Right atrium auricular region (tissue), 2 donors: ENCODE data around the gene KRTAP6-2. TPM values are rescaled to one million over a fixed set of nuclear protein-coding genes. Genes with fewer than 3 reads are reported as not detected.

Source experiments
- DNase-seq: peaks from one replicate; pipeline ENCODE4 v3.0.0-alpha.2; 2019; ENCODE audit warnings: low spot score
- H3K27ac ChIP-seq, 2 donors: fragments of 200-600 bp; sonication (generic); 1 replicate in 1 of 2; 2 replicates in 1 of 2; pipeline ENCODE4 v1.5.1; 2016 to 2019
- H3K27me3 ChIP-seq, 2 donors: fragments of 200-600 bp; sonication (generic); one replicate each; pipeline versions ENCODE4 v1.5.1 to v1.6.0; 2017 to 2019
- H3K36me3 ChIP-seq: fragments of 200-600 bp; sonication (generic); one replicate; pipeline ENCODE4 v1.5.1; 2016
- H3K4me1 ChIP-seq, 2 donors: fragments of 200-600 bp; sonication (generic); one replicate each; pipeline versions ENCODE4 v1.5.1 to v1.6.0; 2017 to 2019
- H3K4me3 ChIP-seq, 2 donors: fragments of 200-600 bp; sonication (generic); 1 replicate in 1 of 2; 2 replicates in 1 of 2; pipeline ENCODE4 v1.5.1; 2017 to 2019; ENCODE audit warnings: mild to moderate bottlenecking in 1 of 2, moderate library complexity in 1 of 2
- H3K9me3 ChIP-seq, 2 donors: fragments of 200-600 bp; sonication (generic); one replicate each; pipeline ENCODE4 v1.5.1; 2019
- total RNA-seq, 2 donors: library from RNA; depleted of rRNA; stranded (reverse); fragments of >200 nt; gene quantifications; one replicate each; pipeline ENCODE4 v1.1.0, GENCODE V29; 2016
- TF ChIP-seq, protein P1 (sequence below), 2 donors: fragments of 200-600 bp; sonication (generic); IDR thresholded peaks; one replicate each; pipeline ENCODE4 v1.5.1; 2019; ENCODE audit warnings: antibody characterized with exemption in 2 of 2

KRTAP6-2 gene
- total RNA-seq, 2 donors from 2014 or later = not detected

DNA sequence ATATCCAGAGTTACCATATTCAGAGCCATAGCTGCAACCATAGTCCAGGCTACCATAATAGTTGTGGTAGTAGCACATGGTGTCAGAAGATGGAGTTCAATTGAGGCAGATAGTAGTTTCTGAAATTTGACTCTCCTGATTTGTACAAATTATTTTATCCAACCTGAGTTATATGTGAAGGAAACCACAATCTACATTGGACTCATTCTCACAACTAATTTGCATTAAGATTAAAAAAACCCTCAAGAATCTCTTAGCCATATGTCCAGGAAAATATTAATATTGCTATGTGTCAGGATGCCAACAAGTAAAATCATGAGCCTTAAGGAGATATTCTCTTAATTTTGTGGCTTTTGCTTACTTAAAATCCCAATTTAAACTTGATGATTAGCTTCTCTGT is 8.4 kb downstream of the KRTAP6-2 start, which contains the start of gene KRTAP22-2:
KRTAP22-2 (minus strand) TSS at position 101 of the 400 bp plus-strand sequence.
- no peak within 1 kb of the TSS for H3K4me3 ChIP-seq
- H3K27me3 ChIP-seq = no peaks in the 10 kb centered on the region
- no peak within 1 kb of the TSS for H3K27ac ChIP-seq
- TF ChIP-seq, protein P1, sequence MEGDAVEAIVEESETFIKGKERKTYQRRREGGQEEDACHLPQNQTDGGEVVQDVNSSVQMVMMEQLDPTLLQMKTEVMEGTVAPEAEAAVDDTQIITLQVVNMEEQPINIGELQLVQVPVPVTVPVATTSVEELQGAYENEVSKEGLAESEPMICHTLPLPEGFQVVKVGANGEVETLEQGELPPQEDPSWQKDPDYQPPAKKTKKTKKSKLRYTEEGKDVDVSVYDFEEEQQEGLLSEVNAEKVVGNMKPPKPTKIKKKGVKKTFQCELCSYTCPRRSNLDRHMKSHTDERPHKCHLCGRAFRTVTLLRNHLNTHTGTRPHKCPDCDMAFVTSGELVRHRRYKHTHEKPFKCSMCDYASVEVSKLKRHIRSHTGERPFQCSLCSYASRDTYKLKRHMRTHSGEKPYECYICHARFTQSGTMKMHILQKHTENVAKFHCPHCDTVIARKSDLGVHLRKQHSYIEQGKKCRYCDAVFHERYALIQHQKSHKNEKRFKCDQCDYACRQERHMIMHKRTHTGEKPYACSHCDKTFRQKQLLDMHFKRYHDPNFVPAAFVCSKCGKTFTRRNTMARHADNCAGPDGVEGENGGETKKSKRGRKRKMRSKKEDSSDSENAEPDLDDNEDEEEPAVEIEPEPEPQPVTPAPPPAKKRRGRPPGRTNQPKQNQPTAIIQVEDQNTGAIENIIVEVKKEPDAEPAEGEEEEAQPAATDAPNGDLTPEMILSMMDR (IDR thresholded peaks at IDR 0.05) = no peak
- H3K9me3 ChIP-seq = no peaks in the 10 kb centered on the region
- no peak for DNase-seq
- no peaks in the 10 kb centered on the region for H3K36me3 ChIP-seq
- H3K4me1 ChIP-seq = no peaks in the 10 kb centered on the region

DNA sequence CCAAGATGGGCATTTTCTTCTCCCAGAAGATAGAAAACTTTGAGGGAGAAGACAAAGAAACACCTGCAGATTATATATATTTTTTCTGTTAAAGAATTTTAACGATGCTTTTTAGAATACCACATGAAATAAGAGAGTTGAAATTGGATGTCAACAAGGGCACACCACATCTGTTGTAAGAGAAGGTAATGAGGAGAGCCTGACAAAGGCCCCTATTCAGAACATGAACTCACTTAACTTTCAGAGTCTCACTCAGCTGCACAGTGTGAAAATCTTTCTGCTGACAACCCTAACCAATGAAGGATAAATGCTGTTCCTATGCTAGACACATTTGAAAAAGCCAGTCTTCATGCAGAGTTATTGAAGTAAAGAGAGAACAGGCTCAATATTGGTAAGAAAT is 15.8 kb downstream of the KRTAP6-2 start:
- H3K4me1 ChIP-seq = no peaks in the 10 kb centered on the region
- H3K27ac ChIP-seq = no peak overlapping the region
- no peaks in the 10 kb centered on the region for H3K9me3 ChIP-seq
- TF ChIP-seq, protein P1 (IDR thresholded peaks at IDR 0.05) = no peak
- no peaks in the 10 kb centered on the region for H3K36me3 ChIP-seq
- no peak overlapping the region for H3K4me3 ChIP-seq
- no peak for DNase-seq
- H3K27me3 ChIP-seq = no peaks in the 10 kb centered on the region

DNA sequence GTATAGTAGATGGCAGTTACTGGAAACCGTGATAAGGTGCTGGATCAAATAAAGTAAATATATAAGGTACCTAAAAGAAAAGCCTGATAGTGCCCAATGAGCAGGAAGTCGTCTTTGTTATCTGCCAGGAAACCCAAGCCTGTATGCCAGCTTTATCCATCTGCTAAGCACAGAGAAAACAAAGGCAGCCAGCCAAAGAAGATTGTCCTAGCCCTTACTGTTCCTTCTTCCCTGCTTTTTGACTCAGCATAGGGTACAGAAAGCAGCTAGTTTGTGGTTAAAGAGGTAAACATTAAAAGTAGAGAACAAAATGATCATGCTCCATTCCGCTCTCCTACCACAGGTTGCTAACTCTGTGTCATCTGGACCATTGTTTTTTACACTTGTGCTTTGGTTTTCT is 18.6 kb downstream of the KRTAP6-2 start:
- Histone ChIP-seq H3K9me3 (no peaks in the 10 kb centered on the region), H3K27me3 (no peaks in the 10 kb centered on the region)
- DNase-seq = no peak

DNA sequence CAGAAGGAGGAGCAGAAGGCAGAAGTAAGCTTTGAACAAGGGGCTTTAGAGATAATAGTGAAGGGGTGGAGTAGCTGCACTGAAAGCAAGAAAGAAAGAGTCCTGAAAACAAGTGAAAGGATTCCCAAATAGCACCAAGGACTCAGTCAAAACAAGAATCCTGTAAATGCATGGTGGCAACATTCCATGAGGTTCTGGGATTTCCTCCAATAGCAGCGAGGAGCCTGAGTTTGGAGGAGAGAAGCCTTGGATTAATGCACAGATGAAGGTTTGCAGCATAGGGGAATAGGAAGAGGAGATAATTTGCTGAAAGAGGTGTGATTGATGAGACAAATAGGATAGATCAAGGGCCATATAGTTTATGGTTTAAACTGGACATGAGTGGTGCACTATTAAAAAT is 19.4 kb downstream of the KRTAP6-2 start:
- TF ChIP-seq, protein P1 (IDR thresholded peaks at IDR 0.05) = no peak
- H3K9me3 ChIP-seq = no peaks in the 10 kb centered on the region
- no peak for DNase-seq
- no peak overlapping the region for H3K27ac ChIP-seq
- H3K27me3 ChIP-seq = no peaks in the 10 kb centered on the region
- no peaks in the 10 kb centered on the region for H3K4me1 ChIP-seq
- no peak overlapping the region for H3K4me3 ChIP-seq
- H3K36me3 ChIP-seq = no peaks in the 10 kb centered on the region

More for the DNA sequence above, 18.6 kb downstream of the KRTAP6-2 start:
- Histone ChIP-seq H3K27ac (no peak overlapping the region), H3K4me3 (no peak overlapping the region), H3K4me1 (no peaks in the 10 kb centered on the region), H3K36me3 (no peaks in the 10 kb centered on the region)
- TF ChIP-seq, protein P1 (IDR thresholded peaks at IDR 0.05) = no peak

DNA sequence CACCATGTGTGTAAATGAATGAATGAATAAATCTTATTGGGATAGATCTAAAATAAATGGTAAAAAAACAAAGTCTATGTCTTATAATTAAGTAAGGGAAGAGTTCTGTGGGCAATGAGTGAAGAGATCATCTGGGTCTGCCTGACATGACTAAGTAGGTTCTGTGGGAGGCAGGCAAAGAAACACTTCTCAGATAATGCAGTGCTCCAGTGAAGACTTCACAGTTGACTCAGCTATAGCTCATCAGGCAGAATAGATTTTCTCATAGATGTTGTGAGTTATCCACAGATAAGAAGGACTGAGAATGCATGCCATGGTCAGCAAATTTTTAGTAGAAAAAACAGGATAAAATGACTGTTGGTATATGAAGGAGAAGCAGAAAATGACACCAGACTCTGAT is 20.9 kb downstream of the KRTAP6-2 start:
- Histone ChIP-seq H3K27ac (no peak overlapping the region), H3K4me1 (no peaks in the 10 kb centered on the region), H3K9me3 (no peaks in the 10 kb centered on the region), H3K36me3 (no peaks in the 10 kb centered on the region), H3K4me3 (no peak overlapping the region), H3K27me3 (no peaks in the 10 kb centered on the region)
- DNase-seq = no peak
- TF ChIP-seq, protein P1 (IDR thresholded peaks at IDR 0.05) = no peak

DNA sequence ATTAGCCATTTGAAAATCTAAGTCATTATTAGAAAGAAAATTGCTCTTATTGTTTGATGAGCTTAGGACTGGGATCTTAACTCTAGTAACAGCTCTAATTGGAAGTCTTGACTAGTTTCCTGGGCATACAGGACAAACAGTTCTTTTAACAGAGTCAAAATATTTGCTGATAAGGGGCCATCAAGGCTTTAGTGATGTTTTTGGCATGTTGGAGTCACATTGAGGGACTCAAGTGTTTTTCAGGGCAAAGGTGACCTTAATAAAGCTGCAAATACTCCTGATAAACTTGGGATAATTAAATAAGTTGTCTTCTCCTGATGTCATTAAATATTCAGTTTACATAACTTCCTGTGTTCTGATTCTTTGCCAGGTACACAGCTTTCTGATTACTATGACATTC is 31.1 kb downstream of the KRTAP6-2 start:
- no peaks in the 10 kb centered on the region for H3K36me3 ChIP-seq
- H3K4me3 ChIP-seq = no peak overlapping the region
- H3K27me3 ChIP-seq = no peaks in the 10 kb centered on the region
- TF ChIP-seq, protein P1 (IDR thresholded peaks at IDR 0.05) = no peak
- peaks cover 0 to 9% of the 10 kb centered on the region in 2 donors for H3K4me1 ChIP-seq
- DNase-seq = no peak
- H3K27ac ChIP-seq = peak overlapping the region; percentile 10 to 78
- H3K9me3 ChIP-seq = no peaks in the 10 kb centered on the region
